RCC 7860 (cell line): ENCODE data around the gene RB1.

Source experiments
- DNase-seq: peaks from one replicate; pipeline ENCODE4 v3.0.0-alpha.2; 2015; ENCODE audit warnings: low spot score
- FAIRE-seq: peaks from 2 replicates; lab custom pipeline; 2012; peaks lifted over from hg19 to GRCh38; lab: Jason Lieb, UNC

The RB1 gene

GRCh38 chr13:48491423-48492095 lies 188.0 kb downstream of the RB1 start:
- FAIRE-seq: no peak
- no peak for DNase-seq

- DNase-seq: no peak
- no peak for FAIRE-seq
These were observed 188.5 kb downstream of the RB1 start for GRCh38 chr13:48492096-48492440.

DNA sequence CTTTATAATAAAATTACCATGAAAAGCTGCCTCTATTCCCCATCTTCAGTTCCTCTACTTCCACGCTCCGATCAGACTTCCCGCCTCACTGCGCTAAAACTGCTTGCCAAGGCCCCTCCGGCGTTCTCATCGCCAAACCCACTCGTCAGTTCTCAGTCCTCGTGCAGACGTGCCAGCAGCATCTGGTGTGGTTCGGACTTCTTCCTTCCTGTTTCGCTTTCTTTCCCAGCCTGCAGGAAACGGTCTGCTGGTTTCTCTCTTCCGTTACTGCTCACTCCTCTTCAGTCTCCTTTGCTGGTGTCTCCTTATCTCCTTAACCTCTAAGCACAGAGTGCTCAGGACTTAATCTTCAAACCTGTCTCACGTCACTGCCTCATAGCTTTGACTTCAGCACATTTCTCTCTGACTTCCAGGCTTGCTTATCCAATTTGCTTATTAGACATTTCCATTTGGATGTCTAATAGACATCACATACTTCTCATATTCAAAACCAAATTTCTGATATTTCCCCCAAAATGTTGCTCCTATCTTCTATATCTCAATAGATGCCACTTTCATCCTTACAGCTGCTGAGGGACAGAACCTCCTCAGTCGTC lies 189.0 kb downstream of the RB1 start:
- DNase-seq (no peak), FAIRE-seq (no peak)

DNA sequence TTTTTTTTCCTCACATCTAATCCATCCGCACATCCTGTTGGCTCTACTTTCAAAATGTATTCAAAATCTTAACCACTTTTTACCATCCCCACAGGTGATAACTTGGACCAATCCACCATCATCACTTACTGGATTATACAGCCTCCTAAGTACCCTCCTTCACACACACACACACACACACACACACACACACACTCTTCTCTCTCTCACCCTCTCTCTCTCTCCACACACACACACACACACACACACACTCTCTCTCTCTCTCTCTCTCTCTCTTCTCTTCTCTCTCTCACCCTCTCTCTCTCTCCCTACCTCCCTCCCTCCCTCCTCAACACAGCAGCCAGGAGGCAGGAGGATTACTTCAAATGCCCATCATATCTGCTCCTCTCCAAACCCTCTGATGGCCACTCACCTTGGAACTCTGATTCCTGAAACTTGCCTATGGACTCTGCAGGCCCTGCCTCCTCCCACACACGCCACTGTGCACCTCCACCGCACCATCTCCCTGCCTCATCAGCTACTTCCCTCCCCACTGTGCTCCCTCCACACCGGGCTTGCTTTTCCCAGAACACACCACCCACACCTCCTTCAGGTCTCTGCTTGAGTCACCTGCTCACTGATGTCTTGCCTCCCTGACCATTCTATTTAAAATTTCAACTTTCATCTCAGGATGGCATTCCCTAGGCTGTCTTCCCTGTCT lies 189.7 kb downstream of the RB1 start:
- no peak for FAIRE-seq
- no peak for DNase-seq

- DNase-seq: no peak
- no peak for FAIRE-seq
These were observed 190.3 kb downstream of the RB1 start for GRCh38 chr13:48493851-48494250.

DNA sequence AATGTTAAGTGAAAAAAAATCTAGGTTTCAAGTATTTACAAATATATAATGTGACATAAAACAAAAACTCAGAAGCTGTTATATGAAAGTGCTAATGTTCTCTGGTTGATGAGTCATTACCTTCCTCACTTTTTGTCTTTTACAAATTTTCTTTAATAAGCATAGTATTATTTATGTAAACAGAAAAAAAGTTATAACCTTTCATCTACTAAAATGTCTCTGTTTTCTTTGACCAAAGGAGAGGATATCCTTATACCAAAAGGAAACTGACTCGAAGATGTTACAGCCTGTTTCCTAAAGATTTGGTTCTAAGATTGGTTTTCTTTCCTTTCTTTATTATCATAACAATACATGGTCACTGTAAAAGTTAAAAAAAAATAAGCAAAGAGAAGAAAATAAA lies 191.3 kb downstream of the RB1 start:
- DNase-seq (no peak), FAIRE-seq (no peak)

GRCh38 chr13:48496271-48497161 lies 193.0 kb downstream of the RB1 start:
- FAIRE-seq: no peak
- DNase-seq: no peak

DNA sequence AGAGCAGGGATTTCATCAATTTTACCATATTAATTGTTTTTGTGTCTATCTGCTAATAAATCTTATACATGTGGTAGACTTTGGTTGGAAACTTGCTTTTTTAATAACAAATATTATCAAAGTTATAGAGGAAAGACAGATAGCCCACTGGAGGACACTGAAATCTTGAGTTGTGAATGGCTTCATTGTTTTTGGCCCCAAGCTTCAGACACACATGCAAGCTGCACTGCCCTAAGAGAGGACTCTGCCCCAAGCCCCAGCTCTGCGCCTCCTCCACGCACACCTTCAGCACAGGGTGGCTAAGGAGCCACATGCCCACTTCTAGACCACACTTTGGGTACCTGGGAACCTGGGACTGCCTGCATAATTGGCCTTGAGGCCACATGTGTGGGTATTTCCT lies 194.1 kb downstream of the RB1 start:
- DNase-seq: no peak
- no peak for FAIRE-seq

- FAIRE-seq: no peak
- no peak for DNase-seq
These were observed 197.2 kb downstream of the RB1 start for GRCh38 chr13:48500652-48501197.

- DNase-seq: no peak
- no peak for FAIRE-seq
These were observed 198.2 kb downstream of the RB1 start for GRCh38 chr13:48501705-48502104.

DNA sequence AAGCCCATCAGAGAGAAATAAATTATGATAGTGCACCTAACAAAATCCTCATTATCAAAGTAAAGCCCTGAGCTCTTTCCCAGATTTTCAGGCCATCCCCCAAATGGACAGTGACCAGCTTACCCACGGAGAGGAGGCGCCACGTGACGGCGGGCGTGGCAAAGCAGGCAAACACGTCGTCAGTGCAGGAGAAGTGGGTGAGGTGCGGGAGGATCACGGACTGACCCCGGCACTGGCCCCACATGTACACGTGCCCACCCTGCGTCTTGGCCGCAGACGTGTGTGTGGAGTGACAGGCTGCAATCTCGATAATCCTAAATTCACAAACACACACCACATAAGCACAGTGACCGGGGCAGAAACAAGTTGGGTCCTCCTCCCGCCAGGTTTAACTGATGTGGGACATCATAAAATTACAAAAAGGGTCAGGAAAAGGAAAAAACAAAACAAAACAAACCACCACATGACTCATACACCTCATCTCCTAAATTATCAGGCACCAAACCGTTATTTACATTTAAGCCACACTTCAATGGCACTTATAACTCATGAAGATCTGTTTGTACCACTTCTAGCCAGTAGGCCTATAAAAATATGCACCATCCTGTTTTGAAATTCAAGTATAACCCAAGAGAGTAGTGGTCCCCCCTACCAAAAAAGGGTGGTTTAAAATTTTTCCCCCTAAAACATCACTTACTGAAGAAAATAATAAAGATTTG lies 199.2 kb downstream of the RB1 start:
- no peak for FAIRE-seq
- DNase-seq: no peak

GRCh38 chr13:48504606-48505005 lies 201.1 kb downstream of the RB1 start:
- DNase-seq (no peak), FAIRE-seq (no peak)

DNA sequence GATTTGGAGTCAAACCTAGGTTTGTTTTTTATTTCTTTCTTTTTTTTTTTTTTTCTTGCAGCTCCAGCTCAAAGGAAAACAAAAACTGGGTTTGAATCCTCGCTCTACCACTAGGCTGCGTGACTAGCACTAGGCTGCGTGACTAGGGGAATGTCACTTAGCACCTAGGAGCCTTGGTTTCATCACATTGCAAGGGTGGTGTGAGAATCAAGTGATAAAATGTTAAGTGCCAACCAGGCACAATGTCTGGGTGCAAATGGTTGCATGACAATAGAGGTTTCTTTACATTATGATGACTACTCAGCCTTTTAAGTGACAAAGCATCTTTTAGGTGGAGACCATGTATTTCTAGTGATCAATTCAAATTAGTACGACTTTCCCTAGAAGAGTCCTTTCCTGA lies 201.5 kb downstream of the RB1 start:
- FAIRE-seq: no peak

DNA sequence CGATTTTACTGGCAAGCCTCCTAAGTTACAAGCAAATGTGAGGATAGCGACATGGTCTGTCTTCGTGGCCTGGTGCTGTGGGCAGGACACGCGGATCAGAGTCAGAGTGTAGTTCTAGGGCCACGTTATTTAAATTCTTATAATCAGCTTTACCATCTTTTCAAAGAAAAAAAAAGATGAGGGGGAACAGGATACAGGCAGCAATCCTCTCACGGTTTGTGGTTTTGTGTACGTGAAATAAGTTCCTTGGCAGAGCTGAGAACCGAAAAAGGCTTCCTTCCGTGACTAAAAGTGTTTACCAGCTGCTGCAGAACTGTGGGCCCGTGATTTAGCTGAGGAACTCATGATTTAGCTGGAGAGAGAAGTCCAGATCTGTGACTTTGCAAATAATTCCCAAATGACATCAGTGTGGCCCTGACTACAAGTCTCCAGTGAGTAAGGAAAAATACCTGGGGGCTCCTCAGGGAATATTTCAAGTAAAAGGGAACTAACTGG lies 202.1 kb downstream of the RB1 start:
- no peak for DNase-seq
- FAIRE-seq: no peak

More for the DNA sequence above, 201.5 kb downstream of the RB1 start:
- no peak for DNase-seq

DNA sequence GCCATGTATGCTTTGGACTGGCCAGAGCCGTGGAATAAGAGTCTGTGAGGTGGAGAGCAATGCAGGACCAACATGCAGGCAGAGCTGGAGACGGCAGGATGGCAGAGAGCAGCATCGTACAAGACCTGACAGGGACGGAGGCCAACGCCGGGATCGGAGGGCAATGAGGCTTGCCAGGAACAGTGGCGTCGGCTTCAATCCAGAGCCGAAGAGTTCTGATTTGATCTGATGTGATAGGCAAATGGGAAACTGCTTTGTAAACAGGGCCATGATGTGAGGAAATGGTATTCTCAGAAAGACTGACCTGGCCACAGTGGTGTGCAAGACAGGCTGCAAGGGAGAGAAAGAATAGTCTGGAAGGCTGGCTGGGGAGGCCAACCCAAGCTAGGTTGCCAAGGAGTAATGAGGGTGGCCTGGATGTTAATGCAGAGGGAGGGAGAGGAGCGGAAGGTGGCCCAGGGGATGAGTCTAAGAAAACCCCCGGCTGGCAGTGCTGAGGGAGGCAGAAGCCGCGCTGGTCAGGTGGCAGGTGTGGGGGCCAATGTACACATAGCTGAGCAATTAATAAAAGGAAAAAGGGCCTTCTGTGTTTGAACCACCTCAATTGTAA lies 202.6 kb downstream of the RB1 start:
- DNase-seq: no peak
- FAIRE-seq: no peak

- DNase-seq (no peak), FAIRE-seq (no peak)
These were observed 203.5 kb downstream of the RB1 start for GRCh38 chr13:48507021-48507420.

GRCh38 chr13:48508011-48508410 lies 204.5 kb downstream of the RB1 start:
- no peak for FAIRE-seq

DNA sequence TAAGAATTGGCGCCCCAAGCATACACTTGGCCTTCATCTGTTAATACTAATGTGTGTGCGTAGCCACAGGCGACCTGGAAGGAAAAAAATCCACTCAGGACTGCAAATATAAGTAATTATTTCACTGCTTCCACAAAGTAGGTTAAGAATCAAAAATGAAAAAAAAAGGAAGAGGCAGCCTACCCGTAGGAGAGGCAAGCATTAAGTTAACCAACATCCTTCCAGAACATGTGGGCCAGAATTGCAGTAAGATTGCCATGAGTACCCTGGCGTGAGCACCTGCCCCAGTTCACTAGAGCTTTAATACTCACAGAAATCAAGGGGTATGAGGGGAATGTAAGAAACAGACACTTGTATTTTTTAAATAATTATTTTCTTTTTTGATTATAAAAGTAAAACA lies 207.1 kb downstream of the RB1 start:
- FAIRE-seq (no peak), DNase-seq (no peak)

More at GRCh38 chr13:48508011-48508410, 204.5 kb downstream of the RB1 start:
- no peak for DNase-seq

- DNase-seq: no peak
- FAIRE-seq: no peak
These were observed 208.2 kb downstream of the RB1 start for GRCh38 chr13:48511621-48512230.
